ENCODE results near the gene IL23R. TPM values are rescaled to one million over a fixed set of nuclear protein-coding genes. Genes with fewer than 3 reads are reported as not detected.
"Not testable (repeated sequence)": the region's sequence is repeated elsewhere in the genome, so short reads cannot be mapped to it uniquely, and the experiment has no call there.

IL23R gene
- total RNA-seq, 4 donors from 2014 or later = not detected

GRCh38 chr1:67142931-67143330 lies 23.3 kb upstream of the IL23R start:
- H3K27ac ChIP-seq = no peak overlapping the region
- peaks cover 0 to 7% (median 0%) of the 10 kb centered on the region in 4 donors for H3K4me1 ChIP-seq
- 37 to 40% methylated on average over 3 of the region's 3 CpGs for WGBS, 2 donors
- H3K36me3 ChIP-seq = no peaks in the 10 kb centered on the region
- no peak overlapping the region for H3K4me3 ChIP-seq
- TF ChIP-seq CTCF (IDR thresholded peaks at IDR 0.05) = no peak
- TF ChIP-seq POLR2A (IDR thresholded peaks at IDR 0.05) = no peak
- TF ChIP-seq EP300 (IDR thresholded peaks at IDR 0.05) = no peak
- no peak for DNase-seq (ENCODE audit: low spot score in 2 of 2)
- H3K9me3 ChIP-seq = no peaks in the 10 kb centered on the region
- no peaks in the 10 kb centered on the region for H3K27me3 ChIP-seq

- Histone ChIP-seq H3K9me3 (no peaks in the 10 kb centered on the region), H3K27ac (no peak overlapping the region), H3K36me3 (no peaks in the 10 kb centered on the region), H3K4me3 (no peak overlapping the region), H3K27me3 (no peaks in the 10 kb centered on the region), H3K4me1 (peaks cover 0 to 10% (median 0%) of the 10 kb centered on the region in 4 donors)
- DNase-seq (ENCODE audit: low spot score in 2 of 2) = no peak
- WGBS, 2 donors = 91% methylated on average over 3 of the region's 3 CpGs
- TF ChIP-seq CTCF (IDR thresholded peaks at IDR 0.05) (no peak), EP300 (IDR thresholded peaks at IDR 0.05) (no peak), POLR2A (IDR thresholded peaks at IDR 0.05) (no peak)
Measured at GRCh38 chr1:67143966-67144365, 22.3 kb upstream of the IL23R start.

- TF ChIP-seq POLR2A (IDR thresholded peaks at IDR 0.05) (no peak), EP300 (IDR thresholded peaks at IDR 0.05) (no peak), CTCF (IDR thresholded peaks at IDR 0.05) (no peak)
- WGBS, 2 donors = 84 to 89% methylated on average over 2 of the region's 2 CpGs
- Histone ChIP-seq H3K36me3 (no peaks in the 10 kb centered on the region), H3K27ac (no peak overlapping the region), H3K4me3 (no peak overlapping the region), H3K9me3 (no peaks in the 10 kb centered on the region), H3K27me3 (no peaks in the 10 kb centered on the region), H3K4me1 (peaks cover 0 to 16% (median 0%) of the 10 kb centered on the region in 4 donors)
- DNase-seq (ENCODE audit: low spot score in 2 of 2) = no peak
Measured at GRCh38 chr1:67144696-67145095, 21.6 kb upstream of the IL23R start.

GRCh38 chr1:67146101-67146500 lies 20.2 kb upstream of the IL23R start:
- no peaks in the 10 kb centered on the region for H3K27me3 ChIP-seq
- H3K27ac ChIP-seq = no peak overlapping the region
- H3K36me3 ChIP-seq = no peaks in the 10 kb centered on the region
- DNase-seq (ENCODE audit: low spot score in 2 of 2) = no peak
- no peak overlapping the region for H3K4me3 ChIP-seq
- TF ChIP-seq CTCF (IDR thresholded peaks at IDR 0.05) (no peak), POLR2A (IDR thresholded peaks at IDR 0.05) (no peak)
- WGBS, 2 donors = 92% methylated on average over 3 of the region's 3 CpGs
- peaks cover 0 to 16% (median 0%) of the 10 kb centered on the region in 4 donors for H3K4me1 ChIP-seq
- no peaks in the 10 kb centered on the region for H3K9me3 ChIP-seq

- DNase-seq (ENCODE audit: low spot score in 2 of 2) = no peak
- TF ChIP-seq EP300 (IDR thresholded peaks at IDR 0.05) (no peak), CTCF (IDR thresholded peaks at IDR 0.05) (no peak), POLR2A (IDR thresholded peaks at IDR 0.05) (no peak)
- WGBS, 2 donors = 95 to 96% methylated on average over 3 of the region's 3 CpGs
Measured at GRCh38 chr1:67146539-67146938, 19.7 kb upstream of the IL23R start.

GRCh38 chr1:67147973-67148372 lies 18.3 kb upstream of the IL23R start:
- WGBS, 2 donors = 86 to 87% methylated on average over 20 of the region's 20 CpGs

More at GRCh38 chr1:67146539-67146938, 19.7 kb upstream of the IL23R start:
- Histone ChIP-seq H3K27me3 (no peaks in the 10 kb centered on the region), H3K4me1 (peaks cover 0 to 16% (median 0%) of the 10 kb centered on the region in 4 donors), H3K9me3 (no peaks in the 10 kb centered on the region), H3K27ac (no peak overlapping the region), H3K36me3 (no peaks in the 10 kb centered on the region), H3K4me3 (no peak overlapping the region)

More at GRCh38 chr1:67147973-67148372, 18.3 kb upstream of the IL23R start:
- H3K36me3 ChIP-seq; H3K4me3 ChIP-seq; DNase-seq (ENCODE audit: low spot score in 2 of 2); H3K27ac ChIP-seq; H3K27me3 ChIP-seq; H3K9me3 ChIP-seq: not testable (repeated sequence)
- peaks cover 0 to 14% (median 0%) of the 10 kb centered on the region in 4 donors for H3K4me1 ChIP-seq
